ENCODE results near the gene STAG1.

DNA sequence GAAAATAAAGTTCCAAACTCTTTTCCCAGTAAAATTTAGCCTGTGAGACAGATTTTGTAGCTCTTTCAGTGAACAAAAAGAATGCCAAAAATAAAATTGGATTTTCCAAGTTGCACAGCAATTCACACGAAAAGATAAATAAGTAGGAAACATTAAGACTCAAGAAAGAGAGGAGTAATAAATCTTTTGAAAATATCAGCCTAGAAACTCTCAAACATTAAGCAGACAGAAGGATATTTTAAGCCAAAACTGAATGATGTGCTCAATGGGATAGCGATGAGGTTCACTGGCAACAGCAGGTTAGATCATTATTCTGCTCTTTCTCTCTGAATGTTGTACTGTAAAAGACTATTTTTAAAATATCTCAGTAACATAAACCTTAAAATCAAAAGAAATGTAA is 115.0 kb downstream of the STAG1 start:
- TF ChIP-seq POLR2A (IDR thresholded peaks at IDR 0.05; ENCODE audit: low read length) (no peak), GATA1 (IDR thresholded peaks at IDR 0.05; ENCODE audit: low read depth, low read length) (no peak)
